ENCODE measurements around the gene DOCK4.

Gene DOCK4

GRCh38 chr7:111744501-111745155, 461.6 kb downstream of the DOCK4 start:
- DNase-seq: no peak

- DNase-seq: no peak
These were observed 462.9 kb downstream of the DOCK4 start for GRCh38 chr7:111743244-111743847.

GRCh38 chr7:111741811-111742240, 464.4 kb downstream of the DOCK4 start:
- DNase-seq: peak; percentile 20

DNA sequence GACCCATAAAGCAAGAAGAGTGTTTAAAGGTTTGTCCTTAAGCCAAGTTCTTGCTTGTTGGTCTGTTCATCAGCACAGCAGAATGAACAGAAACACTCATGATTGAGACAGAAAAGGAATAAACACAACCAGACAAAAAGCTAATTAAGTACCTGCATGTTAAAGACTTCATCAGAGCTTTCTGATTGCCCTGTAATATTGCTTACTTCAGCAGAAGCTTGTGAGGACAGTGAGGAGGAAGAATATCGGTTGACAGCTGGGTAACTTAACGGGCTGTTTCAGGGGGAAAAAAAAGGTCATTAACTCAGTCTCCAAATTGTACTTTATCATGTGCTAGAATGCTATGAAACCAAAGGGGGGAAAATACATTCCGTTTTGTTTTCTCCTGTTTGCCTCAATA, 465.3 kb downstream of the DOCK4 start:
- no peak for DNase-seq

GRCh38 chr7:111736552-111736874, 469.7 kb downstream of the DOCK4 start:
- no peak for DNase-seq

DNA sequence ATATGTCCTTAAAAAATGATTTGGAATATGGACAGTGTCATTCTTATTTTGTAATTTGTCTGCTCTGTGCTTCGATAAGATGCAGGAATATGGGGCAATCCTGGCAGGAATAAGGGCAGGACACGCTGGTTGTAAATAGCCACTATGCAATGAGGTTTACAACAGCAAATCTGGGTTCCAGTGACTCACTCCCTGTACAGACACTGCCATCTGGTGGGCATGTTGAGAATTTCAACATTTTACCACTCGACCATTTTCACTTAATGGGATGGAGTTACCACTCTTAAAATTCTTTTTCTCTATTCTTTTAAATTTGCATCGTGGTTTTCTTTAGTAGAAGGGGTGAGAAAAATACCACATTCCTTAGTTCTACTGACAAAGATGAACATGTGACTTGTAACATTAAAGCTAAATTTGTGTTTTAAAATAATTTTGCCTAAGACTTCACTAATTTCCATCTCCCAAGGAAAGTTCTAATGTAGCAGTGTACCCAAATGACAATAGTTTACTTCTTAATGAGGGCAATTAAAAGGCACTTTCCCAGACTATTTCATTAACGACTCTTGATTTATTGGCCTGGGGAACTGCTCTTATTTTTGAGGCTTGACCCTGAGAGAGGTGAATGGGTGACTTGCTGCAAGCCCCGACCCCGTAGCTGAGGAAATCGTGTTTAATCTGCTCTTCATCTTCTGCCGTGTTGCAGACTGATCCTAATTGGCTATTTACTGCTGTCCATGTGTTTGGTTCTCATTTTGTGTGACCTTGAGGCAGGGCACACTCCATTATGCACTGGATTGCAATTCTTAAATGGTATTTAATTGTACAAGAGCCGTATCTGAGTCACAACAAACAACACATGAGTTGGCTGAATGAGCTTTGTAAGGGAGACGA, 470.3 kb downstream of the DOCK4 start:
- DNase-seq: peak; percentile 15

- no peak for DNase-seq
These were observed 471.1 kb downstream of the DOCK4 start for GRCh38 chr7:111734954-111735660.

- DNase-seq: no peak
These were observed 473.3 kb downstream of the DOCK4 start for GRCh38 chr7:111732923-111733322.

DNA sequence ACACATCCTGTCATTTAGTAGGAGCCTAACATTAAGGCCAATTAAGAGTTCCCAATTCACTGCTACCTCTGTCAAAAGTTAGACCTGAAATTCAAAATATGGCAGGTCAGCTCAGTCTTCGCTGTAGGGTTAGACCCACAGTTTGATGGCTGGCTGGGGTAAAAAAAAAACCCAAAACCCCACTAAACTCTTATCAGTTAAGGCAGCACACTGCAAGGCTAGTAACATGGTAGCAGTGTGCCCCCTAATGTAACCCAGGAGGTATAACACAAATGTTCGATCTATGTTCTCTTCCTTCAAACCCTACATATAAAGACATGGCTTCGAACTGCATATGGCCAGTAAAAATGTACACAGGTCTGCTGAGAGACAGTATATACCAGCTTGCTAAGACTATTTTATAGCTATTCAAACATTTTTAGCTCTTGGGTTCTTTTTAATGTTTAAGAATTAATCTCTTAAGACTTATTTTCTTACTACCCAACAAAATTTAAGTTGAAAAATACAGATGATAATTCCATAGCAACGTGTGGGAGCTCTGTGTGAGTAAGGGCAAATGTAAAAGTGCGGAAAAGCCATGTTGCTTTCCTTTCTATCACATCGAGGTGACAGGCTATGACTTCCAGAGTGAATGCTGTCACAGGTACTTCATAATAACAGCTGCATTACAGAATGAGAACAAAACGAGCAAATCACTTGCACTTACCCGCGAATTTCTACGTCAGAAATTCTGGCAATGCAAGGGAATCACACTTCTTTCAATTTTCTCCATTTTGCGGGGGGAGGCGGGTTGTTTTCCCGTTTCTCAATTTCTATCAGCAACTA, 475.5 kb downstream of the DOCK4 start:
- peak; percentile 16 for DNase-seq

DNA sequence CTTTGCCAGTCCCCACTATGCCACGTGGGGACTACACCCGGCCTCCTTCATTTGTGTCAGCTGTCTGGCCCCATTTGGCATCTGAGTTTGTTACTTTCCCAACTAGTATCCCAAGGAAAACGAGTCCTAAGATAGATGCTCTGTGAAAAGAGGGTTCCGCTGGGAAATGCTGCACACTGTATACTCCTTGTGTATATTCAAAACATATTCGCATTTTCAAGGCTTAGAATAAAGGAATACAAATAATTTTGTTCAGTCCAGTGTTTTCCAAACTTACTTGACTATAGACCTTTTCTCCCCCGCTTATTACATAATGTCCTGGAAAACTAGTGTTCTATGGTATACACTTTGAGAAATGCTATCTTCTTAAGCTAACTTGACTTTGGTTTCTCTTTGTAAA, 476.1 kb downstream of the DOCK4 start:
- DNase-seq: no peak

DNA sequence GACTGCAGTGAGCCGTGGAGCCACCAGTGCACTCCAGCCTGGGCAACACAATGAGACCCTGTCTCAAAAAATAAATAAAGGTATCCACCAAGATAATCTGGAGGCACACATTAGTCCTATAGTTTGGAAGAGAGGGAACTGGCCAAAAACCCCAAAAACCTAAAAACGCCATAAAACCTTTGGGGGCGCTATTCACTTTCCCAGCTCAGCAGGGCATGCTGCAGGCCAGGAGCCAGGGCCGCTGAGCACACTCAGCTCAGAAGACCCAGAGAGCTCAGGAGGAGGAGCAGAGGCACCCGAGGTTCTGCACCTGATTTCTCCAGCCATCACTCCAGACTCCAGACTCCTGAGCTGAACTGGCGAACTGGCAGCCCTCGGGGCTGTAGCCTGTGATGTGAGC, 476.7 kb downstream of the DOCK4 start:
- DNase-seq: no peak

- DNase-seq: no peak
These were observed 477.6 kb downstream of the DOCK4 start for GRCh38 chr7:111728635-111728995.

DNA sequence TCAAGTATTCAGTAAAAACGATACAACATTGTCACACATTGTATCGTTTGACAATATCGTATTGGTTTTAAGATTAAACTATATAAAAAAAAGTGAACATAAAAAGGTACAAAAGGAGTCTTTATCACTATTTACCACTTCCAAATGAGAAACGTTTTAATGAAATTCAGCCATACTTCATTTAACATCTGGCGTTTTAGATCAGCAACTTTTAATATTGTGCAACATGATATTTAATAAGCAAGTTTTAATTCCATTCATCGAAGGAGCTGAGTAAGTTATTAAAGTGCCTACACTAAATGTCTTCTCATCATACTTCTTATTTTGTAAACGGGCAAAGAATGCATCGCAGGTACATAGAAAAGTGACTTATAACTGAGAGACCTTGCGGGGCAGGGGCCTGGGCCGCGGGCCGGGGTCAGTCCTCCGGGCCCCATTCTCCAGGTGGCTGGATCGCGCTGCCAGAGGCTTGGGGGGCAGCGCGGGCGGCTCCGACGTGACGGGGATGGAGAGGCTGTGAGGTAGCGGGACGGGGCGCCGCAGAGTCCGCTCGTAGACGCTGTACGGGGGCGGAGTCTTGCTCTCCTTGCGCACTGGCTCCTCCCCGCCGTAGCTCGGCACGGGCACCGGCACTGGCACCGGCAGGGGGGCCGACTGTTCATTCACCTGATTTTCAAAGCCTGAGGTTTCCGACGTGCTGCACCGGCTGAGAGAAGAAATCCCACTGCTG, 478.1 kb downstream of the DOCK4 start:
- no peak for DNase-seq

GRCh38 chr7:111718886-111719285, 487.3 kb downstream of the DOCK4 start:
- no peak for DNase-seq

DNA sequence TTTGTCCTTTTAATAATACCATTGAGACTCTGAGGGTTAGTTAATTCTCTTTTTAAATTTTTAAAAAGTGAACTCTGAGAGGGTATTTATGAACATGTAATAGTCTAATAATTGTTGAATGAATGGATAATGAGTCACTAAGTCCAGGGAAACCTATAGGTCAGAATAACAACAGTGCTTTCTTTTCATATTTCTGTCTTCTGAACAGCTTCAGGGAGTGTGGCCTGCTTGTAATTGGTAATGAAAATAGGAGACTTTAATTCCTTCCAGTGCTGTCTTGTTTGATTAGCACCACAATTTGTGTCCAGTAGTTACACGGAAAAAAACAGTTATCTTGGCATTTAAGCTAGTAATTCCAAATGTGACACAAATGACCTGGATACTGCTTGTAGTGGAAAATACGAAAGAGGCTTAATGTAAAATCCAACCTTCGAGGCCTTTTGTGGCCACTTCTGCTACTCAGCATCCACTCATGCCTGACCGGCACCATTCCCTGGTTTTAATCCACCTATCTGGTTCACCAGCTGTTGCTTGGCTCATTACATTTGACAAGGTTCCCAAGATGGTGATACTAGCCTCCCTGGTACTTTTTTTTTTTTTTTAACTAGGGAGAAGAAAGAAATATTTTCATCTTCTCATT, 494.7 kb downstream of the DOCK4 start:
- no peak for DNase-seq

DNA sequence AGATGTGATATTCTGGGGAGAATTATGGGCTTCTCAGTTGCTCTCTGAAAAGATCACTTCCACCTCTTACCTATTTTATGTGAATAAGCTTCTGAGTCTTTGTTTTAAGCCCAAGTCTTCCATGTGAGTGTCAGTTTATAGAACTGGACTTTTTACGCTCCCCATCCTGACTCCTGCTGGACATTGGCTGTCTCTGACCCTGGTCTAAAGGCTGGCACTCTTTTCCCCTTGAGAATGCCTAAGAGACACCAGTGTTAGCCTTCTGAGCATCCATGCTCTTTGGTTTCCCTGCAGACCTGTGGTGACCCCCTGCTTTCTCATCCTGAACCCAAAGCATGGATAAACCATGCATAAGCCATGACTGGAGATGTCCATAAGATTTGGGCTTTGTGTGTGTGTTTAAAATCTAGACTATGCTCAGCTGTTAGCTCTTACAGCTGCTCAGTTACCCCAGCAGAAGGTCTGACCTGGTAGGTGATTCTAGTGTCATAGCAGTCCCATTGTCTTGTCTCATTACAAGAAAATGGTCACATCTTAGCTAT, 495.3 kb downstream of the DOCK4 start:
- no peak for DNase-seq

DNA sequence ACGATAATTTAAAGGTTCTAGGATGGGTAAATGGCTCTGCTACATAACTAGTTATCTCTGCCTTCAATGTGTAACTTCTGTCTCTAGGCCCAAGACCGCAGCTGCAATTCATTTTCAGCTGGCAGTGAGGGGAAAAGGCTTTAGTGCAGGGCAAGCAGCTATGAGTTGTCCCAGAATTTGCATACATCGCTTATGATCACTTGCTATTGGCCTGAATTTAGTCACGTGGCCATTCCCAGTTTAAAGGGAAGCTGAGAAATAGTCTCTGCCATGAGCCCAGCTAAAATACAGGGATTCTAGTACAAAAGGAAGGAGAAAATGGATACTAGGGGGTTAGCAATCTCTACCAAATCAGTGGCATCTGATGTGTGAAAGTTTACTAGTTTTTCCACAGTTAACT, 498.1 kb downstream of the DOCK4 start:
- DNase-seq: no peak

GRCh38 chr7:111705807-111706206, 500.4 kb downstream of the DOCK4 start:
- no peak for DNase-seq

GRCh38 chr7:111697771-111698170, 508.4 kb downstream of the DOCK4 start:
- no peak for DNase-seq

GRCh38 chr7:111694376-111694775, 511.8 kb downstream of the DOCK4 start:
- no peak for DNase-seq

All from SHP77 treated with DMSO at 0.1 percent for 48 hours (cell line).